Right lobe of liver (tissue), 4 donors: ENCODE results near the gene GLIS1.

Experiments used
- CTCF ChIP-seq, 4 donors: fragments of 200-600 bp in 3 of 4; fragments of 450-650 bp in 1 of 4; IDR thresholded peaks; one replicate each; pipeline versions ENCODE4 v1.5.1 to v1.8.0; 2016 to 2022; ENCODE audit warnings: antibody characterized with exemption in 4 of 4, mild to moderate bottlenecking in 2 of 4
- POLR2A ChIP-seq: fragments of 450-650 bp; IDR thresholded peaks from one replicate; pipeline ENCODE4 v1.6.1; 2017; ENCODE audit warnings: antibody characterized with exemption, mild to moderate bottlenecking
- donor health status: DM: no; HTN: no; CAD: no.
- donor health status: DM: no; HTN: no; CAD: no.
- donor health status: DM: no; HTN: yes; CAD: no.

GRCh38 chr1:53659436-53659835 lies 79.5 kb downstream of the GLIS1 start:
- no peak for TF ChIP-seq CTCF (IDR thresholded peaks at IDR 0.05)
- no peak for TF ChIP-seq POLR2A
